Liver (tissue), 9 donors: Measurements from ENCODE around the gene GATD1. TPM values are rescaled to one million over a fixed set of nuclear protein-coding genes. Genes with fewer than 3 reads are reported as not detected.
A peak's percentile ranks its signal among the peaks of the same experiment; 100 is the strongest.

Source experiments
- DNase-seq: peaks from one replicate; pipeline ENCODE4 v3.0.0-alpha.2; 2017; ENCODE audit warnings: low spot score
- H3K27ac ChIP-seq, 2 donors: one replicate each; pipeline ENCODE4 v1.7.0; 2013; ENCODE audit warnings: inconsistent platforms in 2 of 2, low read length in 2 of 2, control low read depth in 1 of 2, low read depth in 1 of 2, mild to moderate bottlenecking in 1 of 2
- H3K27me3 ChIP-seq, 4 donors: one replicate each; pipeline versions ENCODE4 v1.6.1 to v1.7.0; 2013; ENCODE audit warnings: low read length in 3 of 4, inconsistent platforms in 1 of 4, mild to moderate bottlenecking in 1 of 4, moderate library complexity in 1 of 4; ENCODE audit not compliant: control insufficient read depth in 4 of 4, insufficient read depth in 4 of 4
- H3K36me3 ChIP-seq, 4 donors: one replicate each; pipeline versions ENCODE4 v1.6.1 to v1.7.0; 2013; ENCODE audit warnings: low read length in 3 of 4, mild to moderate bottlenecking in 3 of 4, low read depth in 1 of 4, moderate library complexity in 1 of 4; ENCODE audit not compliant: control insufficient read depth in 4 of 4, insufficient read depth in 3 of 4
- H3K4me1 ChIP-seq, 4 donors: one replicate each; pipeline versions ENCODE4 v1.6.1 to v1.7.0; 2013; ENCODE audit warnings: low read length in 3 of 4, mild to moderate bottlenecking in 3 of 4, moderate library complexity in 1 of 4; ENCODE audit not compliant: control insufficient read depth in 4 of 4, insufficient read depth in 4 of 4
- H3K4me3 ChIP-seq, 3 donors: one replicate each; pipeline versions ENCODE4 v1.6.1 to v1.7.0; 2013; ENCODE audit warnings: low read length in 3 of 3, control low read depth in 1 of 3, low read depth in 1 of 3, mild to moderate bottlenecking in 1 of 3
- H3K9ac ChIP-seq, 2 donors: one replicate each; pipeline ENCODE4 v1.7.0; 2013; ENCODE audit warnings: low read length in 2 of 2, mild to moderate bottlenecking in 2 of 2, moderate library complexity in 2 of 2, control low read depth in 1 of 2, low read depth in 1 of 2
- H3K9me3 ChIP-seq, 4 donors: one replicate each; pipeline versions ENCODE4 v1.6.1 to v1.7.0; 2013; ENCODE audit warnings: low read length in 3 of 4; ENCODE audit not compliant: control insufficient read depth in 4 of 4
- ATF3 ChIP-seq: IDR thresholded peaks from 2 replicates; pipeline ENCODE4 v1.6.1; 2016; ENCODE audit warnings: antibody characterized with exemption
- EGR1 ChIP-seq, 2 donors: IDR thresholded peaks; 2 replicates each; pipeline ENCODE4 v1.6.1; 2016 to 2018; ENCODE audit warnings: antibody characterized with exemption in 2 of 2, low read depth in 2 of 2
- FOXA1 ChIP-seq: IDR thresholded peaks from 2 replicates; pipeline ENCODE4 v1.6.1; 2016; ENCODE audit warnings: antibody characterized with exemption
- FOXA2 ChIP-seq: IDR thresholded peaks from 2 replicates; pipeline ENCODE4 v1.6.1; 2016; ENCODE audit warnings: antibody characterized with exemption
- GABPA ChIP-seq, 2 donors: IDR thresholded peaks in 1 of 2; conservative IDR thresholded peaks in 1 of 2; 2 replicates each; pipeline ENCODE4 v1.6.1; 2016; ENCODE audit warnings: antibody characterized with exemption in 2 of 2, mild to moderate bottlenecking in 1 of 2, moderate library complexity in 1 of 2
- HNF4A ChIP-seq, 2 donors: conservative IDR thresholded peaks; 2 replicates each; pipeline ENCODE4 v1.6.1; 2016; ENCODE audit warnings: antibody characterized with exemption in 2 of 2, mild to moderate bottlenecking in 2 of 2
- HNF4G ChIP-seq: IDR thresholded peaks from 2 replicates; pipeline ENCODE4 v1.6.1; 2016; ENCODE audit warnings: antibody characterized with exemption
- JUND ChIP-seq, 2 donors: IDR thresholded peaks; 2 replicates each; pipeline ENCODE4 v1.6.1; 2016; ENCODE audit warnings: antibody characterized with exemption in 2 of 2
- MAX ChIP-seq: IDR thresholded peaks from 2 replicates; pipeline ENCODE4 v1.6.1; 2016; ENCODE audit warnings: antibody characterized with exemption
- NR2F2 ChIP-seq: IDR thresholded peaks from 2 replicates; pipeline ENCODE4 v1.6.1; 2016; ENCODE audit warnings: antibody characterized with exemption
- RAD21 ChIP-seq, 2 donors: IDR thresholded peaks; 2 replicates each; pipeline ENCODE4 v1.6.1; 2016; ENCODE audit warnings: antibody characterized with exemption in 2 of 2, mild to moderate bottlenecking in 2 of 2
- RXRA ChIP-seq, 2 donors: IDR thresholded peaks; 2 replicates each; pipeline ENCODE4 v1.6.1; 2017 to 2018; ENCODE audit warnings: antibody characterized with exemption in 2 of 2, mild to moderate bottlenecking in 1 of 2
- SP1 ChIP-seq: IDR thresholded peaks from 2 replicates; pipeline ENCODE4 v1.6.1; 2018; ENCODE audit warnings: antibody characterized with exemption, mild to moderate bottlenecking
- TAF1 ChIP-seq: conservative IDR thresholded peaks from 2 replicates; pipeline ENCODE4 v1.6.1; 2016; ENCODE audit warnings: antibody characterized with exemption, mild to moderate bottlenecking
- YY1 ChIP-seq: IDR thresholded peaks from 2 replicates; pipeline ENCODE4 v1.6.1; 2016; ENCODE audit warnings: antibody characterized with exemption, mild to moderate bottlenecking
- ZBTB33 ChIP-seq: IDR thresholded peaks from 2 replicates; pipeline ENCODE4 v1.6.1; 2016; ENCODE audit warnings: antibody characterized with exemption
- WGBS: extraction: QIAGEN DNeasy Blood & Tissue Kit; methylation state at CpG from one replicate; pipeline ENCODE4 v1.1.7; 2013; 5-methylcytosine and 5-hydroxymethylcytosine counted together
- polyA plus RNA-seq, 2 donors: library from polyadenylated mRNA; stranded (reverse) in 1 of 2; unstranded in 1 of 2; fragments of 200-250 nt in 1 of 2; fragments of >200 nt in 1 of 2; fragmentation: Nextera tagmentation in 1 of 2; extraction: Ambion mirVana in 1 of 2; gene quantifications; one replicate each; pipeline versions ENCODE4 v1.2.1 to v1.2.3, GENCODE V29; 2013 to 2015
- total RNA-seq, 2 donors: library from RNA; depleted of rRNA; stranded (reverse); fragments of >200 nt; gene quantifications; one replicate each; pipeline ENCODE4 v1.2.3, GENCODE V29; 2014
- TF ChIP-seq, protein P1 (sequence below): fragments of 150-350 bp; IDR thresholded peaks from 2 replicates; pipeline ENCODE4 v1.5.1; 2017; ENCODE audit warnings: improper control_type of control experiment, low read depth, low read length; ENCODE audit not compliant: missing input control
- TF ChIP-seq, protein P2 (sequence below): IDR thresholded peaks from 2 replicates; pipeline ENCODE4 v1.6.1; 2016; ENCODE audit warnings: antibody characterized with exemption, mild to moderate bottlenecking
- donor health status: healthy.
- donor health status: healthy.
- donor health status: healthy.
- donor health status: healthy.
- donor health status: healthy.

Gene GATD1
- total and polyA plus RNA-seq, 4 donors: 22.7 to 37.2 (median 24.6) TPM

- TF ChIP-seq ZBTB33 (no peak), GABPA (IDR thresholded peaks at IDR 0.05 in 1 of 2, conservative IDR thresholded peaks at IDR 0.05 in 1 of 2) (no peak), NR2F2 (no peak), FOXA1 (no peak)
- TF ChIP-seq, protein P1, sequence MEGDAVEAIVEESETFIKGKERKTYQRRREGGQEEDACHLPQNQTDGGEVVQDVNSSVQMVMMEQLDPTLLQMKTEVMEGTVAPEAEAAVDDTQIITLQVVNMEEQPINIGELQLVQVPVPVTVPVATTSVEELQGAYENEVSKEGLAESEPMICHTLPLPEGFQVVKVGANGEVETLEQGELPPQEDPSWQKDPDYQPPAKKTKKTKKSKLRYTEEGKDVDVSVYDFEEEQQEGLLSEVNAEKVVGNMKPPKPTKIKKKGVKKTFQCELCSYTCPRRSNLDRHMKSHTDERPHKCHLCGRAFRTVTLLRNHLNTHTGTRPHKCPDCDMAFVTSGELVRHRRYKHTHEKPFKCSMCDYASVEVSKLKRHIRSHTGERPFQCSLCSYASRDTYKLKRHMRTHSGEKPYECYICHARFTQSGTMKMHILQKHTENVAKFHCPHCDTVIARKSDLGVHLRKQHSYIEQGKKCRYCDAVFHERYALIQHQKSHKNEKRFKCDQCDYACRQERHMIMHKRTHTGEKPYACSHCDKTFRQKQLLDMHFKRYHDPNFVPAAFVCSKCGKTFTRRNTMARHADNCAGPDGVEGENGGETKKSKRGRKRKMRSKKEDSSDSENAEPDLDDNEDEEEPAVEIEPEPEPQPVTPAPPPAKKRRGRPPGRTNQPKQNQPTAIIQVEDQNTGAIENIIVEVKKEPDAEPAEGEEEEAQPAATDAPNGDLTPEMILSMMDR: no peak
Measured at GRCh38 chr11:826227-826621, 48.9 kb upstream of the GATD1 start (continued).

GRCh38 chr11:825366-826226 is 48.3 kb upstream of the GATD1 start:
- no peak for DNase-seq

More at GRCh38 chr11:825366-826226, 48.3 kb upstream of the GATD1 start:
- 50% methylated on average over 12 of the region's 12 CpGs for WGBS
- H3K36me3 ChIP-seq: peaks cover 0 to 15% (median 3%) of the 10 kb centered on the region in 4 donors
- H3K27me3 ChIP-seq: no peaks in the 10 kb centered on the region
- TF ChIP-seq TAF1 (no peak), HNF4A (conservative IDR thresholded peaks at IDR 0.05) (peak; percentile 6 to 67), YY1 (no peak), HNF4G (no peak), MAX (no peak), GABPA (IDR thresholded peaks at IDR 0.05 in 1 of 2, conservative IDR thresholded peaks at IDR 0.05 in 1 of 2) (no peak), JUND (IDR thresholded peaks at IDR 0.05) (peak in 1 of 2 donors; percentile 41), EGR1 (IDR thresholded peaks at IDR 0.05; ENCODE audit: low read depth in 2 of 2) (peak in 1 of 2 donors; percentile 52), RAD21 (IDR thresholded peaks at IDR 0.05) (no peak), FOXA1 (no peak), RXRA (IDR thresholded peaks at IDR 0.05) (peak in 1 of 2 donors; percentile 70), ATF3 (no peak), SP1 (peak; percentile 14), NR2F2 (no peak), FOXA2 (no peak), ZBTB33 (no peak)
- TF ChIP-seq, protein P1: no peak
- TF ChIP-seq, protein P2, sequence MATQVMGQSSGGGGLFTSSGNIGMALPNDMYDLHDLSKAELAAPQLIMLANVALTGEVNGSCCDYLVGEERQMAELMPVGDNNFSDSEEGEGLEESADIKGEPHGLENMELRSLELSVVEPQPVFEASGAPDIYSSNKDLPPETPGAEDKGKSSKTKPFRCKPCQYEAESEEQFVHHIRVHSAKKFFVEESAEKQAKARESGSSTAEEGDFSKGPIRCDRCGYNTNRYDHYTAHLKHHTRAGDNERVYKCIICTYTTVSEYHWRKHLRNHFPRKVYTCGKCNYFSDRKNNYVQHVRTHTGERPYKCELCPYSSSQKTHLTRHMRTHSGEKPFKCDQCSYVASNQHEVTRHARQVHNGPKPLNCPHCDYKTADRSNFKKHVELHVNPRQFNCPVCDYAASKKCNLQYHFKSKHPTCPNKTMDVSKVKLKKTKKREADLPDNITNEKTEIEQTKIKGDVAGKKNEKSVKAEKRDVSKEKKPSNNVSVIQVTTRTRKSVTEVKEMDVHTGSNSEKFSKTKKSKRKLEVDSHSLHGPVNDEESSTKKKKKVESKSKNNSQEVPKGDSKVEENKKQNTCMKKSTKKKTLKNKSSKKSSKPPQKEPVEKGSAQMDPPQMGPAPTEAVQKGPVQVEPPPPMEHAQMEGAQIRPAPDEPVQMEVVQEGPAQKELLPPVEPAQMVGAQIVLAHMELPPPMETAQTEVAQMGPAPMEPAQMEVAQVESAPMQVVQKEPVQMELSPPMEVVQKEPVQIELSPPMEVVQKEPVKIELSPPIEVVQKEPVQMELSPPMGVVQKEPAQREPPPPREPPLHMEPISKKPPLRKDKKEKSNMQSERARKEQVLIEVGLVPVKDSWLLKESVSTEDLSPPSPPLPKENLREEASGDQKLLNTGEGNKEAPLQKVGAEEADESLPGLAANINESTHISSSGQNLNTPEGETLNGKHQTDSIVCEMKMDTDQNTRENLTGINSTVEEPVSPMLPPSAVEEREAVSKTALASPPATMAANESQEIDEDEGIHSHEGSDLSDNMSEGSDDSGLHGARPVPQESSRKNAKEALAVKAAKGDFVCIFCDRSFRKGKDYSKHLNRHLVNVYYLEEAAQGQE: no peak
- no peaks in the 10 kb centered on the region for H3K9me3 ChIP-seq
- H3K4me1 ChIP-seq: peaks cover 59 to 91% (median 73%) of the 10 kb centered on the region in 4 donors
- H3K9ac ChIP-seq: no peak overlapping the region
- no peak overlapping the region for H3K4me3 ChIP-seq
- H3K27ac ChIP-seq: peak overlapping the region; percentile 15 to 46
